Esophagus muscularis mucosa (tissue), 4 donors: ENCODE results near the gene CAMK1D. TPM values are rescaled to one million over a fixed set of nuclear protein-coding genes. Genes with fewer than 3 reads are reported as not detected.
A peak's percentile ranks its signal among the peaks of the same experiment; 100 is the strongest.

Experiments
- DNase-seq: peaks from one replicate; pipeline ENCODE4 v3.0.0-alpha.2; 2017; ENCODE audit errors: extremely low spot score
- H3K27ac ChIP-seq, 4 donors: fragments of 200-600 bp; sonication (generic); replicated peaks in 1 of 4; 1 replicate in 3 of 4; 2 replicates in 1 of 4; pipeline ENCODE4 v1.5.1; 2016 to 2019; ENCODE audit warnings: mild to moderate bottlenecking in 1 of 4
- H3K27me3 ChIP-seq, 4 donors: fragments of 200-600 bp; sonication (generic); one replicate each; pipeline versions ENCODE4 v1.5.1 to v1.6.0; 2016 to 2019
- H3K36me3 ChIP-seq, 4 donors: fragments of 200-600 bp; sonication (generic); one replicate each; pipeline ENCODE4 v1.5.1; 2016 to 2019
- H3K4me1 ChIP-seq, 4 donors: fragments of 200-600 bp; sonication (generic); one replicate each; pipeline ENCODE4 v1.5.1; 2016 to 2019
- H3K4me3 ChIP-seq, 4 donors: fragments of 200-600 bp; sonication (generic); 1 replicate in 2 of 4; 2 replicates in 2 of 4; pipeline ENCODE4 v1.5.1; 2016 to 2019; ENCODE audit warnings: mild to moderate bottlenecking in 4 of 4, moderate library complexity in 1 of 4
- H3K9me3 ChIP-seq, 4 donors: fragments of 200-600 bp; sonication (generic); 1 replicate in 3 of 4; 2 replicates in 1 of 4; pipeline ENCODE4 v1.5.1; 2016 to 2019
- EP300 ChIP-seq: sonication (generic); formaldehyde crosslinking; IDR thresholded peaks from one replicate; pipeline ENCODE4 v1.6.1; 2017; ENCODE audit warnings: antibody characterized with exemption
- POLR2A ChIP-seq: fragments of 450-650 bp; IDR thresholded peaks from one replicate; pipeline ENCODE4 v1.6.1; 2017; ENCODE audit warnings: antibody characterized with exemption, moderate library complexity, mild to moderate bottlenecking, low read depth
- POLR2AphosphoS5 ChIP-seq, 2 donors: sonication (generic); formaldehyde crosslinking; IDR thresholded peaks; one replicate each; pipeline ENCODE4 v1.6.1; 2017; ENCODE audit warnings: antibody characterized with exemption in 2 of 2
- WGBS: methylation state at CpG from one replicate; pipeline ENCODE4 v1.1.5; 2018; 5-methylcytosine and 5-hydroxymethylcytosine counted together
- intact Hi-C: fragments of 100-400 bp; cut with DNase I; formaldehyde crosslinking; loops from one replicate; pipeline ENCODE4 v1.15.1; 2023
- total RNA-seq, 4 donors: library from RNA; depleted of rRNA; stranded (reverse); fragments of >200 nt; gene quantifications; one replicate each; pipeline versions ENCODE4 v1.1.0 to v1.2.1, GENCODE V29; 2016
- TF ChIP-seq, protein P1 (sequence below), 3 experiments: fragments of 200-600 bp in 2 of 3; fragments of 450-650 bp in 1 of 3; sonication (generic) in 2 of 3; IDR thresholded peaks; one replicate each; pipeline ENCODE4 v1.5.1; 2017 to 2019; ENCODE audit warnings: antibody characterized with exemption in 3 of 3, mild to moderate bottlenecking in 2 of 3, moderate library complexity in 1 of 3

Gene CAMK1D
- total RNA-seq, 4 donors from 2014 or later: 8.4 to 15.4 (median 11.3) TPM

GRCh38 chr10:12819071-12819470 lies 469.7 kb downstream of the CAMK1D start:
- H3K27me3 ChIP-seq: no peaks in the 10 kb centered on the region
- H3K9me3 ChIP-seq: peaks cover 0 to 6% (median 0%) of the 10 kb centered on the region in 4 donors
- intact Hi-C loops: no loop called here
- no peak overlapping the region for H3K4me3 ChIP-seq
- no peak overlapping the region for H3K27ac ChIP-seq
- peaks cover 0 to 22% (median 19%) of the 10 kb centered on the region in 4 donors for H3K4me1 ChIP-seq
- TF ChIP-seq EP300 (no peak), POLR2AphosphoS5 (IDR thresholded peaks at IDR 0.05) (no peak), POLR2A (no peak)
- TF ChIP-seq, protein P1, sequence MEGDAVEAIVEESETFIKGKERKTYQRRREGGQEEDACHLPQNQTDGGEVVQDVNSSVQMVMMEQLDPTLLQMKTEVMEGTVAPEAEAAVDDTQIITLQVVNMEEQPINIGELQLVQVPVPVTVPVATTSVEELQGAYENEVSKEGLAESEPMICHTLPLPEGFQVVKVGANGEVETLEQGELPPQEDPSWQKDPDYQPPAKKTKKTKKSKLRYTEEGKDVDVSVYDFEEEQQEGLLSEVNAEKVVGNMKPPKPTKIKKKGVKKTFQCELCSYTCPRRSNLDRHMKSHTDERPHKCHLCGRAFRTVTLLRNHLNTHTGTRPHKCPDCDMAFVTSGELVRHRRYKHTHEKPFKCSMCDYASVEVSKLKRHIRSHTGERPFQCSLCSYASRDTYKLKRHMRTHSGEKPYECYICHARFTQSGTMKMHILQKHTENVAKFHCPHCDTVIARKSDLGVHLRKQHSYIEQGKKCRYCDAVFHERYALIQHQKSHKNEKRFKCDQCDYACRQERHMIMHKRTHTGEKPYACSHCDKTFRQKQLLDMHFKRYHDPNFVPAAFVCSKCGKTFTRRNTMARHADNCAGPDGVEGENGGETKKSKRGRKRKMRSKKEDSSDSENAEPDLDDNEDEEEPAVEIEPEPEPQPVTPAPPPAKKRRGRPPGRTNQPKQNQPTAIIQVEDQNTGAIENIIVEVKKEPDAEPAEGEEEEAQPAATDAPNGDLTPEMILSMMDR (IDR thresholded peaks at IDR 0.05): no peak
- WGBS: 88% methylated on average over 7 of the region's 7 CpGs
- DNase-seq: no peak
- H3K36me3 ChIP-seq: peaks cover 4 to 34% (median 19%) of the 10 kb centered on the region in 4 donors

- intact Hi-C loops: no loop called here
- no peak overlapping the region for H3K27ac ChIP-seq
- no peak for DNase-seq
- H3K27me3 ChIP-seq: no peaks in the 10 kb centered on the region
- H3K4me3 ChIP-seq: no peak overlapping the region
- WGBS: 91% methylated on average over 8 of the region's 10 CpGs
- TF ChIP-seq, protein P1 (IDR thresholded peaks at IDR 0.05): no peak
- TF ChIP-seq POLR2A (no peak), POLR2AphosphoS5 (IDR thresholded peaks at IDR 0.05) (no peak), EP300 (no peak)
- H3K9me3 ChIP-seq: no peaks in the 10 kb centered on the region
- H3K4me1 ChIP-seq: peaks cover 0 to 22% (median 19%) of the 10 kb centered on the region in 4 donors
- H3K36me3 ChIP-seq: peaks cover 0 to 28% (median 15%) of the 10 kb centered on the region in 4 donors
Measured at GRCh38 chr10:12819656-12820055, 470.3 kb downstream of the CAMK1D start.

DNA sequence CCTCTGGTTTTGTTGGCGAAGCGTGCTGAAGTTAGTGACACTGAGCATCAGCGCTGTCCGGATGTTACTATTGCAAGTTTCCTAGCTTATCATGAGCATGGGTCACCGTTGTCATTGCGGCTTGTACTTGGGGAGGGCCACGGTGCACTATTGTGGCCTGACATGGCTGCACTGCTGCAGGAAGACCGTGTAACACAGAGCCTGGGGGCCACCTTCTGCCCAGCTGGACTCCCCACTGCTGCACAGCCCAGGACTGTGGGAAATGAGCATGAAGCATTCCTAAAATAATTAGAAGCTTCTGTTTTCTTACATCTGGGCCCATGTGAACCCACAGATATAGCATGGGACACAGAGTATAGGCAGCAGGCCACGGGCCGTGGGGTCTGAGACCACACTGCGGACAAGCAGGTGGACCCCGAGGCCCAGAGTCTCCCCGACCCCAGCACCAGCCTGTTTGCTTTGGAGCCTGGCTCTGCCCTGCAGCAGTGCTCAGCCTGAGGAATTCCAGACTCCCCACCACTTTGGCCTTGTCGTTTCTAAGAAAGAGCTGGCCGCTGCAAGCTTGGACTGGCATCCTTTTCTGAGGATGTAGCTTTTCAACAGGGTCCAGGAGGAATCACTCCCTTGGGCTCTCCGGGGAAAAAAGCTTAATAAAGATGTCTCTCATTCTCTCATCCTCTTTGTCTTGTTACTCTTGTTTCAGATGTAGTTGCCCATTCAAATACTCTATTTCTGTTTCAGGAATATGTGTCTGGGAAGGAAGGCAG lies 473.0 kb downstream of the CAMK1D start:
- H3K27me3 ChIP-seq: no peaks in the 10 kb centered on the region
- no peak overlapping the region for H3K4me3 ChIP-seq
- peaks cover 0 to 22% (median 19%) of the 10 kb centered on the region in 4 donors for H3K4me1 ChIP-seq
- DNase-seq: no peak
- WGBS: 77% methylated on average over 16 of the region's 16 CpGs
- H3K9me3 ChIP-seq: no peaks in the 10 kb centered on the region
- peaks cover 0 to 19% (median 5%) of the 10 kb centered on the region in 4 donors for H3K36me3 ChIP-seq
- intact Hi-C loops: no loop called here
- H3K27ac ChIP-seq: peak overlapping the region in 1 of 4 donors; percentile 74
- no peak for TF ChIP-seq POLR2A
- no peak for TF ChIP-seq POLR2AphosphoS5 (IDR thresholded peaks at IDR 0.05)
- TF ChIP-seq, protein P1 (IDR thresholded peaks at IDR 0.05): no peak
- TF ChIP-seq EP300: no peak

GRCh38 chr10:12822893-12823170 lies 473.5 kb downstream of the CAMK1D start:
- TF ChIP-seq EP300 (peak; percentile 41), POLR2AphosphoS5 (IDR thresholded peaks at IDR 0.05) (no peak)
- Histone ChIP-seq H3K9me3 (no peaks in the 10 kb centered on the region), H3K4me1 (peaks cover 0 to 22% (median 19%) of the 10 kb centered on the region in 4 donors), H3K36me3 (peaks cover 0 to 19% (median 5%) of the 10 kb centered on the region in 4 donors), H3K27me3 (no peaks in the 10 kb centered on the region), H3K4me3 (no peak overlapping the region), H3K27ac (peak overlapping the region in 1 of 4 donors; percentile 74)
- 55% methylated on average over 3 of the region's 3 CpGs for WGBS
- intact Hi-C loops: no loop called here
- no peak for DNase-seq

DNA sequence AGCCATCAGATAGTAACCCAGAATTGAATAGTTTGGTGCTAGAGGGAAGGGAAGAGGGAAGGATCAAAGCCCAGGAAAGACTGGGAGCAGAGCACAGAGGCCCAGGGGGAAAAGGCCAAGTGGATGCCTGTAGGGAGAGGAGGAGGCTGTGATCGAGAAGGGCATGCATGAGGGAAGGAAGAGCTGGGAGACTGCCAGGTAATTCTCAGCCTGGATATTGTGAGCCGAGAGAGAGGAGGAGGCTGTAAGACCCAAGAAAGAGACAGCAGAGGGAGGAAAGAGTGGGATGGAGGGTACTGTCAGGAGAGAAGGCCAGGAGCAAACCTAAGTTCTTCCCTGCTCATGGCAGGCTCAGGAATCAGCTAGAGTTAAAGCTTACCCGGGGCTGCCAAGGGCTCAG lies 474.0 kb downstream of the CAMK1D start:
- H3K9me3 ChIP-seq: no peaks in the 10 kb centered on the region
- no peaks in the 10 kb centered on the region for H3K27me3 ChIP-seq
- TF ChIP-seq, protein P1 (IDR thresholded peaks at IDR 0.05): no peak
- TF ChIP-seq POLR2A (no peak), POLR2AphosphoS5 (IDR thresholded peaks at IDR 0.05) (no peak), EP300 (no peak)
- 51% methylated on average over 3 of the region's 3 CpGs for WGBS
- intact Hi-C loops: no loop called here
- peaks cover 0 to 22% (median 5%) of the 10 kb centered on the region in 4 donors for H3K36me3 ChIP-seq
- no peak overlapping the region for H3K4me3 ChIP-seq
- DNase-seq: no peak
- H3K27ac ChIP-seq: peak overlapping the region in 1 of 4 donors; percentile 74
- H3K4me1 ChIP-seq: peaks cover 0 to 22% (median 19%) of the 10 kb centered on the region in 4 donors
